ENCODE results near the gene CYP4F12.

The CYP4F12 gene

GRCh38 chr19:15717809-15718208 lies 44.9 kb downstream of the CYP4F12 start:
- H3K9me3 Mint-ChIP-seq (ENCODE audit: low read depth) = peaks cover 7% of the 10 kb centered on the region
- H3K36me3 Mint-ChIP-seq = no peaks in the 10 kb centered on the region
- H3K27me3 Mint-ChIP-seq = peaks cover 40% of the 10 kb centered on the region
- no peak overlapping the region for H3K27ac Mint-ChIP-seq
- no peak overlapping the region for H3K4me3 Mint-ChIP-seq
- H3K4me1 Mint-ChIP-seq (ENCODE audit: low read depth) = peaks cover 2% of the 10 kb centered on the region

- Mint-ChIP-seq H3K36me3 (no peaks in the 10 kb centered on the region), H3K4me1 (ENCODE audit: low read depth) (peaks cover 5% of the 10 kb centered on the region), H3K4me3 (no peak overlapping the region), H3K9me3 (ENCODE audit: low read depth) (peaks cover 4% of the 10 kb centered on the region), H3K27me3 (peaks cover 49% of the 10 kb centered on the region), H3K27ac (no peak overlapping the region)
These were observed 48.4 kb downstream of the CYP4F12 start for GRCh38 chr19:15721268-15721667.

- Mint-ChIP-seq H3K9me3 (ENCODE audit: low read depth) (peaks cover 4% of the 10 kb centered on the region), H3K4me1 (ENCODE audit: low read depth) (peaks cover 5% of the 10 kb centered on the region), H3K27ac (no peak overlapping the region), H3K27me3 (peaks cover 52% of the 10 kb centered on the region), H3K4me3 (no peak overlapping the region), H3K36me3 (no peaks in the 10 kb centered on the region)
These were observed 50.1 kb downstream of the CYP4F12 start for GRCh38 chr19:15722956-15723355.

GRCh38 chr19:15727724-15728123 lies 54.8 kb downstream of the CYP4F12 start, which contains the start of gene OR10H2:
Gene OR10H2, plus strand, starts transcription at chr19:15728024. Its CDS starts 20 bp downstream, at chr19:15728044.
- Mint-ChIP-seq H3K9me3 (ENCODE audit: low read depth) (peaks cover 4% of the 10 kb centered on the region), H3K4me1 (ENCODE audit: low read depth) (peaks cover 3% of the 10 kb centered on the region), H3K27ac (no peak within 1 kb of the TSS), H3K36me3 (no peaks in the 10 kb centered on the region), H3K27me3 (peaks cover 33% of the 10 kb centered on the region), H3K4me3 (no peak within 1 kb of the TSS)

GRCh38 chr19:15730538-15730937 lies 57.7 kb downstream of the CYP4F12 start:
- Mint-ChIP-seq H3K4me3 (no peak overlapping the region), H3K9me3 (ENCODE audit: low read depth) (peaks cover 4% of the 10 kb centered on the region), H3K27ac (no peak overlapping the region), H3K36me3 (no peaks in the 10 kb centered on the region), H3K4me1 (ENCODE audit: low read depth) (no peaks in the 10 kb centered on the region), H3K27me3 (peaks cover 22% of the 10 kb centered on the region)

GRCh38 chr19:15732388-15732787 lies 59.5 kb downstream of the CYP4F12 start:
- Mint-ChIP-seq H3K9me3 (ENCODE audit: low read depth) (peaks cover 4% of the 10 kb centered on the region), H3K27me3 (peaks cover 9% of the 10 kb centered on the region), H3K4me3 (no peak overlapping the region), H3K36me3 (no peaks in the 10 kb centered on the region), H3K4me1 (ENCODE audit: low read depth) (no peaks in the 10 kb centered on the region), H3K27ac (no peak overlapping the region)

- no peak overlapping the region for H3K27ac Mint-ChIP-seq
- H3K36me3 Mint-ChIP-seq = no peaks in the 10 kb centered on the region
- peaks cover 4% of the 10 kb centered on the region for H3K9me3 Mint-ChIP-seq (ENCODE audit: low read depth)
- no peak overlapping the region for H3K4me3 Mint-ChIP-seq
- H3K4me1 Mint-ChIP-seq (ENCODE audit: low read depth) = no peaks in the 10 kb centered on the region
- no peaks in the 10 kb centered on the region for H3K27me3 Mint-ChIP-seq
These were observed 61.0 kb downstream of the CYP4F12 start for GRCh38 chr19:15733895-15734294.

- Mint-ChIP-seq H3K27me3 (peaks cover 13% of the 10 kb centered on the region), H3K4me1 (ENCODE audit: low read depth) (no peaks in the 10 kb centered on the region), H3K9me3 (ENCODE audit: low read depth) (peaks cover 14% of the 10 kb centered on the region), H3K27ac (no peak within 1 kb of the TSS), H3K36me3 (peaks cover 9% of the 10 kb centered on the region), H3K4me3 (no peak within 1 kb of the TSS)
These were observed 64.8 kb downstream of the CYP4F12 start, which contains the start of gene OR10H3 for GRCh38 chr19:15737722-15738121. Gene OR10H3, plus strand, starts transcription at chr19:15737985. Its CDS starts 3,408 bp downstream, at chr19:15741393.

- Mint-ChIP-seq H3K9me3 (ENCODE audit: low read depth) (peaks cover 14% of the 10 kb centered on the region), H3K27ac (no peak overlapping the region)
These were observed 67.9 kb downstream of the CYP4F12 start for GRCh38 chr19:15740785-15741184.

More at GRCh38 chr19:15740785-15741184, 67.9 kb downstream of the CYP4F12 start:
- Mint-ChIP-seq H3K27me3 (peaks cover 28% of the 10 kb centered on the region), H3K36me3 (peaks cover 9% of the 10 kb centered on the region), H3K4me3 (no peak overlapping the region), H3K4me1 (ENCODE audit: low read depth) (no peaks in the 10 kb centered on the region)
